ENCODE data around the gene P2RY8.

DNA sequence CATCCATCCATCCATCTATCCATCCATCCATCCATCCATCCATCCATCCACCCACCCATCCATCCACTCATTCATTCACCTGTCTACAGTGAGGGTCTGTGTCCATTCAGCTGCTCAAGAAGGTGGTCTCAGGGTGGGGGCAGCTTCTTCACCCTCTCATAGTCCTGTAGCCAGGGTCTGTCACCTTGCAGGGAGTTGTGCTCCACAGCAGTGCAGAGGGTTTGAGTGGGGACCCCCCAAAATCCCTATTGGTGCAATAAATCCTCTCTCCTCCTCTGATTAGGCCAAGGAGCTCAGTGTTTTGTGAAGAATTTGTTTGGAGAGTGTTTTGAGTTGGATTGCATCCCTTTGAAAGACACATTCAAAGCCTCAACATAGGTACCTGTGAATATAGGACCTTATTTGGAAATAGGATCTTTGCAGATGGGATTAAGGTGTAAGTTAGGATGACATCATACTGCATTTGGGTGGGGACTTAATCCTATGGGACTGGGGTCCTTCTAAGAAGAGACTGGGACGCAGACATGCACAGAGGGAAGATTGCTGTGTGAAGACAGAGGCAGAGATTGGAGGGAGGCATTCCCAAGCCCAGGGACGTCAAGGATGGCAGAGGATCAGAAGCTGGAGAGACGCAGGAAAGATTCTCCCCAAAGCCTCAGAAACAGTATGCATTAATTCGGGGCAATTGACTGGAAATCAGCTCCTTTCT is 12.0 kb downstream of the P2RY8 start:
- TF ChIP-seq, protein P1, sequence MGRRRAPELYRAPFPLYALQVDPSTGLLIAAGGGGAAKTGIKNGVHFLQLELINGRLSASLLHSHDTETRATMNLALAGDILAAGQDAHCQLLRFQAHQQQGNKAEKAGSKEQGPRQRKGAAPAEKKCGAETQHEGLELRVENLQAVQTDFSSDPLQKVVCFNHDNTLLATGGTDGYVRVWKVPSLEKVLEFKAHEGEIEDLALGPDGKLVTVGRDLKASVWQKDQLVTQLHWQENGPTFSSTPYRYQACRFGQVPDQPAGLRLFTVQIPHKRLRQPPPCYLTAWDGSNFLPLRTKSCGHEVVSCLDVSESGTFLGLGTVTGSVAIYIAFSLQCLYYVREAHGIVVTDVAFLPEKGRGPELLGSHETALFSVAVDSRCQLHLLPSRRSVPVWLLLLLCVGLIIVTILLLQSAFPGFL (CRISPR knock-in tag; IDR thresholded peaks at IDR 0.05; ENCODE audit: borderline replicate concordance) = no peak
- TF ChIP-seq, protein P2, sequence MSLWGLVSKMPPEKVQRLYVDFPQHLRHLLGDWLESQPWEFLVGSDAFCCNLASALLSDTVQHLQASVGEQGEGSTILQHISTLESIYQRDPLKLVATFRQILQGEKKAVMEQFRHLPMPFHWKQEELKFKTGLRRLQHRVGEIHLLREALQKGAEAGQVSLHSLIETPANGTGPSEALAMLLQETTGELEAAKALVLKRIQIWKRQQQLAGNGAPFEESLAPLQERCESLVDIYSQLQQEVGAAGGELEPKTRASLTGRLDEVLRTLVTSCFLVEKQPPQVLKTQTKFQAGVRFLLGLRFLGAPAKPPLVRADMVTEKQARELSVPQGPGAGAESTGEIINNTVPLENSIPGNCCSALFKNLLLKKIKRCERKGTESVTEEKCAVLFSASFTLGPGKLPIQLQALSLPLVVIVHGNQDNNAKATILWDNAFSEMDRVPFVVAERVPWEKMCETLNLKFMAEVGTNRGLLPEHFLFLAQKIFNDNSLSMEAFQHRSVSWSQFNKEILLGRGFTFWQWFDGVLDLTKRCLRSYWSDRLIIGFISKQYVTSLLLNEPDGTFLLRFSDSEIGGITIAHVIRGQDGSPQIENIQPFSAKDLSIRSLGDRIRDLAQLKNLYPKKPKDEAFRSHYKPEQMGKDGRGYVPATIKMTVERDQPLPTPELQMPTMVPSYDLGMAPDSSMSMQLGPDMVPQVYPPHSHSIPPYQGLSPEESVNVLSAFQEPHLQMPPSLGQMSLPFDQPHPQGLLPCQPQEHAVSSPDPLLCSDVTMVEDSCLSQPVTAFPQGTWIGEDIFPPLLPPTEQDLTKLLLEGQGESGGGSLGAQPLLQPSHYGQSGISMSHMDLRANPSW (CRISPR knock-in tag; conservative IDR thresholded peaks at IDR 0.05; ENCODE audit: low read depth) = no peak
- TF ChIP-seq, protein P3, sequence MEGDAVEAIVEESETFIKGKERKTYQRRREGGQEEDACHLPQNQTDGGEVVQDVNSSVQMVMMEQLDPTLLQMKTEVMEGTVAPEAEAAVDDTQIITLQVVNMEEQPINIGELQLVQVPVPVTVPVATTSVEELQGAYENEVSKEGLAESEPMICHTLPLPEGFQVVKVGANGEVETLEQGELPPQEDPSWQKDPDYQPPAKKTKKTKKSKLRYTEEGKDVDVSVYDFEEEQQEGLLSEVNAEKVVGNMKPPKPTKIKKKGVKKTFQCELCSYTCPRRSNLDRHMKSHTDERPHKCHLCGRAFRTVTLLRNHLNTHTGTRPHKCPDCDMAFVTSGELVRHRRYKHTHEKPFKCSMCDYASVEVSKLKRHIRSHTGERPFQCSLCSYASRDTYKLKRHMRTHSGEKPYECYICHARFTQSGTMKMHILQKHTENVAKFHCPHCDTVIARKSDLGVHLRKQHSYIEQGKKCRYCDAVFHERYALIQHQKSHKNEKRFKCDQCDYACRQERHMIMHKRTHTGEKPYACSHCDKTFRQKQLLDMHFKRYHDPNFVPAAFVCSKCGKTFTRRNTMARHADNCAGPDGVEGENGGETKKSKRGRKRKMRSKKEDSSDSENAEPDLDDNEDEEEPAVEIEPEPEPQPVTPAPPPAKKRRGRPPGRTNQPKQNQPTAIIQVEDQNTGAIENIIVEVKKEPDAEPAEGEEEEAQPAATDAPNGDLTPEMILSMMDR (IDR thresholded peaks at IDR 0.05) = no peak
- TF ChIP-seq ZNF263 (CRISPR knock-in tag; IDR thresholded peaks at IDR 0.05; ENCODE audit: low read depth) (no peak), FOXJ3 (CRISPR knock-in tag; IDR thresholded peaks at IDR 0.05; ENCODE audit: borderline replicate concordance) (no peak), JUN (CRISPR knock-in tag; IDR thresholded peaks at IDR 0.05) (no peak), CREM (CRISPR knock-in tag; IDR thresholded peaks at IDR 0.05) (no peak), OVOL2 (CRISPR knock-in tag; IDR thresholded peaks at IDR 0.05; ENCODE audit: borderline replicate concordance) (no peak), ELF4 (CRISPR knock-in tag; IDR thresholded peaks at IDR 0.05; ENCODE audit: low read depth) (no peak)
- TF ChIP-seq, protein P4, sequence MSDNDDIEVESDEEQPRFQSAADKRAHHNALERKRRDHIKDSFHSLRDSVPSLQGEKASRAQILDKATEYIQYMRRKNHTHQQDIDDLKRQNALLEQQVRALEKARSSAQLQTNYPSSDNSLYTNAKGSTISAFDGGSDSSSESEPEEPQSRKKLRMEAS (CRISPR knock-in tag; IDR thresholded peaks at IDR 0.05) = no peak
- TF ChIP-seq, protein P5, sequence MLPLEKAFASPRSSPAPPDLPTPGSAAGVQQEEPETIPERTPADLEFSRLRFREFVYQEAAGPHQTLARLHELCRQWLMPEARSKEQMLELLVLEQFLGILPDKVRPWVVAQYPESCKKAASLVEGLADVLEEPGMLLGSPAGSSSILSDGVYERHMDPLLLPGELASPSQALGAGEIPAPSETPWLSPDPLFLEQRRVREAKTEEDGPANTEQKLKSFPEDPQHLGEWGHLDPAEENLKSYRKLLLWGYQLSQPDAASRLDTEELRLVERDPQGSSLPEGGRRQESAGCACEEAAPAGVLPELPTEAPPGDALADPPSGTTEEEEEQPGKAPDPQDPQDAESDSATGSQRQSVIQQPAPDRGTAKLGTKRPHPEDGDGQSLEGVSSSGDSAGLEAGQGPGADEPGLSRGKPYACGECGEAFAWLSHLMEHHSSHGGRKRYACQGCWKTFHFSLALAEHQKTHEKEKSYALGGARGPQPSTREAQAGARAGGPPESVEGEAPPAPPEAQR (CRISPR knock-in tag; IDR thresholded peaks at IDR 0.05) = no peak
- TF ChIP-seq, protein P6, sequence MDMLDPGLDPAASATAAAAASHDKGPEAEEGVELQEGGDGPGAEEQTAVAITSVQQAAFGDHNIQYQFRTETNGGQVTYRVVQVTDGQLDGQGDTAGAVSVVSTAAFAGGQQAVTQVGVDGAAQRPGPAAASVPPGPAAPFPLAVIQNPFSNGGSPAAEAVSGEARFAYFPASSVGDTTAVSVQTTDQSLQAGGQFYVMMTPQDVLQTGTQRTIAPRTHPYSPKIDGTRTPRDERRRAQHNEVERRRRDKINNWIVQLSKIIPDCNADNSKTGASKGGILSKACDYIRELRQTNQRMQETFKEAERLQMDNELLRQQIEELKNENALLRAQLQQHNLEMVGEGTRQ (CRISPR knock-in tag; IDR thresholded peaks at IDR 0.05) = no peak
- TF ChIP-seq, protein P7, sequence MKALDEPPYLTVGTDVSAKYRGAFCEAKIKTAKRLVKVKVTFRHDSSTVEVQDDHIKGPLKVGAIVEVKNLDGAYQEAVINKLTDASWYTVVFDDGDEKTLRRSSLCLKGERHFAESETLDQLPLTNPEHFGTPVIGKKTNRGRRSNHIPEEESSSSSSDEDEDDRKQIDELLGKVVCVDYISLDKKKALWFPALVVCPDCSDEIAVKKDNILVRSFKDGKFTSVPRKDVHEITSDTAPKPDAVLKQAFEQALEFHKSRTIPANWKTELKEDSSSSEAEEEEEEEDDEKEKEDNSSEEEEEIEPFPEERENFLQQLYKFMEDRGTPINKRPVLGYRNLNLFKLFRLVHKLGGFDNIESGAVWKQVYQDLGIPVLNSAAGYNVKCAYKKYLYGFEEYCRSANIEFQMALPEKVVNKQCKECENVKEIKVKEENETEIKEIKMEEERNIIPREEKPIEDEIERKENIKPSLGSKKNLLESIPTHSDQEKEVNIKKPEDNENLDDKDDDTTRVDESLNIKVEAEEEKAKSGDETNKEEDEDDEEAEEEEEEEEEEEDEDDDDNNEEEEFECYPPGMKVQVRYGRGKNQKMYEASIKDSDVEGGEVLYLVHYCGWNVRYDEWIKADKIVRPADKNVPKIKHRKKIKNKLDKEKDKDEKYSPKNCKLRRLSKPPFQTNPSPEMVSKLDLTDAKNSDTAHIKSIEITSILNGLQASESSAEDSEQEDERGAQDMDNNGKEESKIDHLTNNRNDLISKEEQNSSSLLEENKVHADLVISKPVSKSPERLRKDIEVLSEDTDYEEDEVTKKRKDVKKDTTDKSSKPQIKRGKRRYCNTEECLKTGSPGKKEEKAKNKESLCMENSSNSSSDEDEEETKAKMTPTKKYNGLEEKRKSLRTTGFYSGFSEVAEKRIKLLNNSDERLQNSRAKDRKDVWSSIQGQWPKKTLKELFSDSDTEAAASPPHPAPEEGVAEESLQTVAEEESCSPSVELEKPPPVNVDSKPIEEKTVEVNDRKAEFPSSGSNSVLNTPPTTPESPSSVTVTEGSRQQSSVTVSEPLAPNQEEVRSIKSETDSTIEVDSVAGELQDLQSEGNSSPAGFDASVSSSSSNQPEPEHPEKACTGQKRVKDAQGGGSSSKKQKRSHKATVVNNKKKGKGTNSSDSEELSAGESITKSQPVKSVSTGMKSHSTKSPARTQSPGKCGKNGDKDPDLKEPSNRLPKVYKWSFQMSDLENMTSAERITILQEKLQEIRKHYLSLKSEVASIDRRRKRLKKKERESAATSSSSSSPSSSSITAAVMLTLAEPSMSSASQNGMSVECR (CRISPR knock-in tag; IDR thresholded peaks at IDR 0.05; ENCODE audit: borderline replicate concordance) = no peak
- TF ChIP-seq, protein P8, sequence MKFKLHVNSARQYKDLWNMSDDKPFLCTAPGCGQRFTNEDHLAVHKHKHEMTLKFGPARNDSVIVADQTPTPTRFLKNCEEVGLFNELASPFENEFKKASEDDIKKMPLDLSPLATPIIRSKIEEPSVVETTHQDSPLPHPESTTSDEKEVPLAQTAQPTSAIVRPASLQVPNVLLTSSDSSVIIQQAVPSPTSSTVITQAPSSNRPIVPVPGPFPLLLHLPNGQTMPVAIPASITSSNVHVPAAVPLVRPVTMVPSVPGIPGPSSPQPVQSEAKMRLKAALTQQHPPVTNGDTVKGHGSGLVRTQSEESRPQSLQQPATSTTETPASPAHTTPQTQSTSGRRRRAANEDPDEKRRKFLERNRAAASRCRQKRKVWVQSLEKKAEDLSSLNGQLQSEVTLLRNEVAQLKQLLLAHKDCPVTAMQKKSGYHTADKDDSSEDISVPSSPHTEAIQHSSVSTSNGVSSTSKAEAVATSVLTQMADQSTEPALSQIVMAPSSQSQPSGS (CRISPR knock-in tag; IDR thresholded peaks at IDR 0.05; ENCODE audit: borderline replicate concordance, low read depth) = no peak
